Hypothalamus (tissue), 51 donors: Measurements from ENCODE around the gene PRPF18.

Experiments used
- DNase-seq, 51 donors: peaks; one replicate each; lab custom pipeline; 2025; lab: John Stamatoyannopoulos, UW

The PRPF18 gene

DNA sequence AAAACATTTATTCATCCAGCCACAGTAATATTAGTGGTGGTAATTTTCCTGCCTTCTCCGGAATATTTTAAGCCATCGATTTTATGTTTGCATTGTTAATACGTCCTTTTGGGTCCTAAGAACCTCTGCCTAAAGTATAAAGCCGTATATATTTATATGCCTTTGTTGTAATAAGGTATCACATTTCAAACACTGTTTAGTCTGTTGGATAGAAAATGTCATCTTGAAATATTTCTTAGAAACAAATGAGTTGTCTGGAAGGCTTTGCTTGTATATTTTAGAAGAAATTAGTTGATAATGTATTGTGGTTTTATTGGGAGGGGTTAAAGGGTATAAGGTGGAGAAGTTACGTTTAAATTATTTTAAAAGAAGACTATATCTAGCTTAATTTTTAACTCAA lies 11.1 kb downstream of the PRPF18 start:
- DNase-seq: no peak

DNA sequence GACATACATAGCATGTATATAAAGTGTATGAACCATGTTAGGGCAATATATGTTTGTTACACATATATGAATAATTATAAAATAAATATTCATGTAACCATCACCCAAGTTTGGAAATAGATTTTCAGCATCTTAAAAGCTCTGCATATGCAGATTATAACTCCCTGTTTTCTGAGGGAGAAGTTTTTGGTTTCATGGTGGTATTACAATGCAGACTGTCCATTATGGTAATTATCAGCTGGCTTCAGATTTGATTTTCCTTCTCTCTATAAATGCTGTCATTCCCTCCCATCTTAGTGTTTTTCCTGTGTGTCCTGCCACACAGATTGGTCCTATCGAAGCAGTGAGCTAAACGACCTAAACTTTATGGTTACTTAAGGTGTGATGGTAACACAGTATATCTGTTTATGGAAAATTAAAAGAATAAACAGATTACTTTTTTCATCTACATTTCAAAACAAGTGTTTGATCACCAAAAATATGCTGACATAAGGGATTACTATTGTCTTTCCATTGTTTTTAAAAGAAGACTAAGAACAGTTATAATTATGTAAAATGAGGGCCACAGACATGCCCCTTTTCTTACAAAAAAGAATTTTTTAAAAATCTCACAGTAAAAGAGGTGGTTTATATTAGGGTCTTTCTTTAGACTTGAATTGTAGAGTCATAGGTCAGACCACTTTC lies 17.7 kb downstream of the PRPF18 start:
- DNase-seq: no peak

- DNase-seq: peak in 12 of 51 donors; percentile 5 to 27 (median 16)
Observed at GRCh38 chr10:13608246-13608853, 21.6 kb downstream of the PRPF18 start.

DNA sequence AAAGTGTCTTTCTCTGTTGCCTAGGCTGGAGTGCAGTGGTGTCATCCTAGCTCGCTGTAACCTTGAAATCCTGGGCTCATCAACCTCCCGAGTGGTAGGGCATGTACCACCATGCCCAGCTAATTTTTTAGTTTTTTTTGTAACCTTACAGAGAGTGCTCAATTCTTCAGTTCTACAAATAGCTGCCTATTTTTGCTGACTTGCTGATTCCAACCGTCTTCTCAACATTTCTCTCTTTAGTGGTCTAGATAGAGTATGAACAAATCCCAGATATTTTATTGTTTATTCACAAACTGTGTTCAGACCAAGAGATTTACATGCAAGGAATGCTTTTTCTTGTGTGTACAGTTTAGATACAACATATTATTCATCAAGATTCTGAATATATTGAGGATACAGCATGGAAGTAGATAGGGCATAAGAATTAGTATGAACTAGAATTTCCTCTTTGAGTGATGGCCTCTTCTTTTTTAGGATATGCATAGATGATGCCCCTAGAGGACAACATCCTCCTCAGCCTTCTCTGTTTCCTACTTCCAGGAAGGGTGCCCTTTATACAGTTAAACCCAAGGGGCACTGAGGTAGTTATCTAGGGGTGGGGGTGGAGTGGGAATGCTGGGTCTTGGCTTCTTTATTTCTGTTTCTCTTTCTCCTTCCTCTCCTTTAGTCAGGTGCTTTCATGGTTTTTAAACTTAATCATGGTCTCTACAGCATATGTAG lies 26.0 kb downstream of the PRPF18 start:
- no peak for DNase-seq

DNA sequence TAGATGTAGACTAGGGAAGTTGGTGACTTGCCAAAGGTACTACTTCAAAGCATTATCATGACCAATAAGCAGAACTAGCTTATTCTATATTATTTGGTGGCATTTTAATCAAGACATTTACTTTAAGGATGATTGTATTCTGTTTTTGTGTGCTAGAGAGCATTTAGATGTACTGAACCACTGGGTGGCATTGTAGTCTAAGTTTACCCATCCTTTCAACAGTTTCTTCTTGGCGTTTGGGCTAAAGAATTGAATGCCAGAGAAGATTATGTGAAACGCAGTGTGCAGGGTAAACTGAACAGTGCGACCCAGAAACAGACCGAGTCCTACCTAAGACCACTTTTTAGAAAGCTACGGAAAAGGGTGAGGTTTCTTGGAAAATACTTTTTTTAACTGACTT lies 26.8 kb downstream of the PRPF18 start:
- DNase-seq: peak in 1 of 51 donors; percentile 21

DNA sequence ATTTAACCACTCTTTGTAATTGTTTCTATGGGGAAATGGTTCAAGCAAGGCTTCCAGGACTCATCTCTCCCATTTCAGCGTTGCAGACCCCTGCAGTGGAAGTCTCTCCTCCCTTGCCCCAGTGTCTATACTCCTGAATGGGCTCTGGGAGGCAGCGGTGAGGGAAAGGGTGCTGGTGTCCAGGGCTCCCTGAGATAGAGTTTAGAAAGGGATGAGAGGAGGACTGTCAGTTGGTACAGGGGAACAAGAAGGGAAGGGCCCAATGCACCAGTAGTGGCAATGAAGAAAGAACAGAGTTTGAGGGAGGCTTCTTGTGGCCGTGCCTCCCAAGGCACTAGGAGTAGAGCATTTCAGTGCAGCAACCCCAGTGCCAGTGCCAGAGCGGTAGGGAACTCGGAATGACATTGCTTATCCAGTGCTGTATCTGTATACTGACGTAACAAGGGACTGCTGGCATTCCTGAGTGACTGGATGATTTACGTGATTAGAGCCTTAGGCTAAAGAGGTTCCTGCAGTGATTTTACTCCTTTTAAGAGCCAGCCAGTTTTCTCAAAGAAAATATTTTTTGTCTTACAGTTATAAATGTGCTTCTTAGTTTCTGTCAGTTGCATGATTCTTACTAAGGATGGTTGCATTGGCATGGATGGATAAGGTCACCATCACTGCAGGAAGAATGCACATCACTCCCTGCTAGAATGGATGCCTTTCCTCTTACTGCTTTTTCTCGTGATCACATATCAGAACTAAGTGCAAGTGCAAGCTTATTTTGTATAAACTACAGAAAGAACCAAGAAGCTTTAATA lies 28.0 kb downstream of the PRPF18 start:
- DNase-seq: no peak

DNA sequence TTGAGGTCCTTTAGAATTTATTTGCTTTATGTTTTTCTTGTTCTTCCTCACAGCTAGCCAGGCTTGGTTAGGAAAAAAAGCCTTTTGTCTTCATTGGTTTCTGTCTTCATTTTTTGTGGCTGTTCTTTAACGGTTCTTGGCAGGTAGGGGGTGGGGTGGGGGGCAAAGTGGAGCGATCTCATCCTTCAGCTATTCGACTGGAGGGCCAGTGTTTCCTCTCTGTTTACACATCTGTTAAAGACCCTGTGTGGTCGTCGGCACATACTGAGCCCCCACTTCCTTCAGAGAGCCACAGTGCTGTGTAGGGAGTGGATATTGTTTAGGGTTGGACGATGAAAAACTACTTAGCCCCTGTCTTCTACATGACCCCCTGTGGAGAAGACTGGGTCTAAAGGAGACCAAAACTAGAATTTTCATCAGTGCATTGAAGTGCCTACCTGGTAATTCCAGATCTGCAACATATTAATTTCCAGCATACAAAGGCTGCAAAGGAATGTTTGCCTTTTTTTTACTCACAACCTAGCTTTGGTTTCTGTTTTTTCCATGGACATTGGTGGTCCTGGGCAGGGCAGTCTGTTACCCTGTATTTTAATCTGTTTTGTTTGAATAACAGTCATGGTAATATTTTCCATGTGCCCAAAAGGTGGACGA lies 29.0 kb downstream of the PRPF18 start:
- no peak for DNase-seq

DNA sequence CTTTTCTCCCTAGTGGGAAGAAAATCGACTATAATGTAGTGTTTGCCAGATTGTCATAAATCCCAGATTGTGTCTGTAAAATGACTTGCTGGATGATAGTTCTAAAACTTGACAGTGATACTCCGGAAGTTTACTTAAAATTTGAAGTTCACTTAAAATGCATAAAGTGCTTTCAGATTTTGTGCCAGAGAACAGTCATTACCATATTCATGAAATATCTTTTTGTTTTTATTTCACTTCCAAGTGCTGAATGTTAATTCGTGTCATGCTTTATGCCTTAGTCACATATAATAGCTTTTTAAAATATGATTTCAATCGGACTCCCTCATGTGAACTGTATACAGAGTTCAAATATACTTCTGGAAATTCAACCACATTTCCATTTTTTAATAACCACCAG lies 30.4 kb downstream of the PRPF18 start:
- DNase-seq: no peak

- DNase-seq: no peak
Observed at GRCh38 chr10:13621931-13622330, 35.2 kb downstream of the PRPF18 start.

GRCh38 chr10:13624630-13625029 lies 37.9 kb downstream of the PRPF18 start:
- no peak for DNase-seq

- DNase-seq: no peak
Observed at GRCh38 chr10:13627459-13628310, 40.9 kb downstream of the PRPF18 start.

GRCh38 chr10:13628661-13629060 lies 41.9 kb downstream of the PRPF18 start:
- DNase-seq: no peak

GRCh38 chr10:13629116-13629515 lies 42.4 kb downstream of the PRPF18 start:
- no peak for DNase-seq

GRCh38 chr10:13630231-13630630 lies 43.5 kb downstream of the PRPF18 start:
- no peak for DNase-seq

DNA sequence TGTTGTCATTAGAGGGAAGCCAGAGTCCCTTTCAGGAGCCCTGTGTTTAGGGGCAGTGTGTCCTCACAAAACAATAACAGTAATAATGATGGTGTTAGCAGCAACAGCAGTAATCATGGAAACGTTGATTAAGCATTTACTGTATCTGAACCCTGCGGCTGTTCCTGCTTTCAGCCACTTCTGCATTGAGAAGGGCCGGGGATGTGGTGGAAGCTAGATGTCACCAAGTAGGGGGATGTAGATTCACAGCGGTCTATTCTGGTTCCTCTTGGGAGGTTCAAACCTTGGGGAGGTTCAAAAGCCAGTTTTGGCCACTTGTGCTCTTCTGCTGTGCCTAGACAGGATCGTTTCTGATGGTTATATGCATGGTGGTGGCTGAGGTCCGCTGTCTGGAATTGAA lies 44.8 kb downstream of the PRPF18 start:
- peak in 2 of 51 donors; percentile 7 to 16 for DNase-seq

DNA sequence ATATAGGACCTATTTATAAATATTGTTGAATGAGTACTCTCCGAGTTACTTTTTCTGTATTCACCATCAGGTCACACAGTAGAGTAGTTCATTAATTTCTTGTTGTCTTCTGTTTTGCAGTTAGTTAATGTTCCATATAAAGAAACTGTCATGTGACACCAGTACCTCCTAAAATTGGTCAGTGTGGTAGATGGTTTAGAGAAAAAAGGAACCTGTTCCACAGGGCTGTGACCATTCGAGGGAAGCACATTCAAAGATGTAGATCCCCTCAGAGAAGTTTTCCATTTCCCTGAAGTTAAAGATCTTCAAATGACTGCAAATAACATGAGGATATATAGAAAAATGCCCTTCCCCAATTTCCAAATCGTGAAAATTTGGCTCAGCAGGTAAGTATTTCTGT lies 45.7 kb downstream of the PRPF18 start:
- no peak for DNase-seq

DNA sequence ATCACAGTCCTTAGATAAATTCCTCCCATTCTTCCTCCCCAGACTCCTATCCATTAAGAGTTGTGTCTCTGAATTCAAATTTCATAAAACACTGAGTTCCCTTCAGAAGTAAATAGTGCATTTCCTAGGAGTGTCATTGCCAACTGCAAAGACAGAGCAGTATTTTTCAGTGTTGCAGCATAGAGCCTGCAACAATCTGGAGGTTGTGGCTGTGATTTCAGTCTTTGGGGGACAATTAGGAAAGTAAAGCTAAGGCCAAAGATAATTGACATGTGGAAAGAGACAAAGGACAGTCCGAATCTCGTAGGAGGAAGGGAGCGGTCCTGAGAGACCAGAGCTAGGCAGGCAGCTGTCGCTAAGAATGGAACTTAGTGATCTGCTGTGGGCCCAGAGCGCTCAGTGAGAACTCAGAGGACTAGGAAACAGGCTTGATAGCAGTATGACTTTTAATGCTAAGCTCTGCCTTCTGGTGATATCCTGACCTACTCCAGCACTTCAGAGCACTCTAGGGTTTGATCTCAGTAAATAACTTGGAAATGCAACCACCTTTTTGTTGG lies 46.2 kb downstream of the PRPF18 start:
- peak in 1 of 51 donors; percentile 9 for DNase-seq

DNA sequence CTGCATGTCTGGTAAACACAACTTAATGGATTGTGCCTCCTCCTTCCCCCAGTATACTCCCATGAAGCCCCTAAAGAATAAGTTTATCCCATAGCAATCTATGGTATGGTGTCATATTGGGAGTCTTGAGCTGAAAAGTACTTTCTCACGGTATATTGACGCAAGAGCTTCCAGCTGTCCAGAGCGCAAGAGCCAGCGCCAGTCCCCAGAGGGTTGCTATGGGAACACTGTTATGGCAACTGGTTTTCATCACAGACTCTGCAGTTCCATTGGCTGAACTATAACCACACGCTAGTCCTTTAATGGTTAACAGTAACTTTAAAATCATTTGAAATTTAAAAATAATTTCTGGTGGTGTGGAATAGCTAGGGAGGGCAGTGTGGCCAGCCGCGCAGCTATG lies 46.9 kb downstream of the PRPF18 start:
- DNase-seq: peak in 22 of 51 donors; percentile 3 to 67 (median 26)

GRCh38 chr10:13634207-13634606 lies 47.4 kb downstream of the PRPF18 start:
- peak in 2 of 51 donors; percentile 8 to 16 for DNase-seq
